CD4-positive, alpha-beta T cell treated with Interleukin-4 for 1 hour (primary cell): ENCODE data around the gene GCH1.

Experiments
- DNase-seq, 2 donors: peaks; one replicate each; pipeline ENCODE4 v3.0.0-alpha.2; 2020 to 2022

GCH1 gene

DNA sequence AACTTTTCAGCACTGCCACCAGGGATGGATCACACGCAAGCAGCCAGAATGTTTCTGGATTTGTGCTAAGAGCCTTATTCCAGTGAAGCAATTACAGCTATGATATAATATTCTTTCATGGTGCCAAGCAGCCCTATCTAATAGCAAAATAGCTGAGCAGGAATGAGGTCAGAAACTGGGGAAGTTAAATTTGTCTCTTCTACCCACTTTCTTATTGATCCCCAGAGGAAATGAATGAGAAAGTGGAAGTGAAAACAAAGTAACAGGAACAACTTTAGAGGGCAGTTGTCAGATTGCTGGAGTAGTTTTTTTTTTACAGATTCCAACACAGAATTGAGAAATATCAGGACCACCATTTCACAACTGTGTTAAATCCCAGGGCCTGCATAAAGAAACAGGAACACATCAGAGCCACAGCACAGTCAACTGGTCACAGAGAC is 44.8 kb downstream of the GCH1 start:
- no peak for DNase-seq

DNA sequence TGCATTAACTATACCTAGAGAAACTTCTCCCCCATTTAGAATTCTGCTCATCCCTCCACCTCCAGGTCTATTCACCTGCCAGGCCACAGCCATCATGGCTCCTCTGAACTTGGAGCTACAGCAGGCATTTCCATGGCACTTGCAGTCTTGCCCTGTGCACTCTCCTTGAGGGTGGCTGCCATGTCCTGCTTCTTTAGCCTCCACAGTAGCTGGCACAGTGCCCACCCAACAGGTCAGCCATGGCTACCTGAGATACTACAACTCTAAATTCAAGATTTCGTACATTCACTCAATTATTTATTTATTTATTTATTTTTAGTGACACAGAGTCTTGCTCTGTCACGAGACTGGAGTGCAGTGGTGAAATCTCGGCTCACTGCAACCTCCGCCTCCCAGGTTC is 46.5 kb downstream of the GCH1 start:
- DNase-seq: no peak

- DNase-seq: no peak
Measured at GRCh38 chr14:54854181-54854580, 48.4 kb downstream of the GCH1 start.

DNA sequence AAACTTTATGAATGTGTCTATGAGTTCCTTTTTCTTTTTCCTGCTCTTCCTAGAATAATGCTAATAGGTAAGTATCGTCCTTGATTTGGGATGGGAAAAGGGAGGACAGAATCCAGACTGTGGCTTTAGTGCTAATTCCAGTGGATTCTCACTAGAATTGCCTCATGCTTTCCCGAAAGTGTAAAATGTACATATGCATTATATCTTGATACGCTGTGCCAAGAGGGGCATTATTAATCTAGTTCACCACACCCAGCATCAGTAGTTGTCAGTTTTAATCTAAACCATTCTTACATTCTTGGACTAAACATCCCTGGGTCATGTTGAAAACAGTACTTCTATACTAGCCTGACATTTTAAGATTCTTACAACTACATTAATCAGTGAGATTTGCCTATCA is 49.3 kb downstream of the GCH1 start:
- DNase-seq: no peak

DNA sequence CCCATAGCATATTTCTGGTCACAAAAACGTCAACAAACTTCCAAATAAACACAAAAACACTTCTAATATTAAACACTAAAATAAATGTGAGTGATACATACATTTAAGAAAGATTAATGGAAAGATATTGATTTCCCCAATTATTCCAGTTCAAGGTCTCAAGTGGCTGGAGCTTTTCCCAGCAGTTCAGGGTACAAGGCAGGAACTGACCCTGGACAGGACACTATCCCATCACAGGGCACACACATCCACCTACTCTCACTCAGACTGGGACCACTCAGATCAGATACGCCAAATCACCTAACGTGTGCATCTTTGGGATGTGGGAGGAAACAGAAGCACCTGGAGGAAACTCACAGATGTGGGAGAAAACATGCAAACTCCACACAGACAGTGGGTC is 50.4 kb downstream of the GCH1 start:
- DNase-seq: no peak

GRCh38 chr14:54848910-54849309 is 53.7 kb downstream of the GCH1 start:
- DNase-seq: no peak

DNA sequence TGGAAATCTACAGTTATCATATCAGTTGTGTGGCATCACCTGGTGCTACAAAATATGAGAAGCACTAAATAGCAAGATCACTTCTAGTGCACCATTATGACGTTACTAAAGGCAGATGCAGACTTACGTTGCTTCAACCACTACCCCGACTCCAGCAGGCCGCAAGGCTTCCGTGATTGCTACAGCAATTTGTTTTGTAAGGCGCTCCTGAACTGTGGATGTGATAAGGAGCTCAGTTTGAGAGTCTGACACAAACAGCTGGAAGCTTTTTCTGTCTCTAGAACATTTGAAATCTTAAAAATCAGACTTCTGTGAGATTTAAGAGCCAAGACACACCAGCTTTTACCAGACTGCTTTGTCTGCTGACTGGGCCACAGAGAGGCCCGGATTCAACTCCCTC is 57.0 kb downstream of the GCH1 start:
- no peak for DNase-seq

GRCh38 chr14:54844479-54844878 is 58.1 kb downstream of the GCH1 start:
- no peak for DNase-seq

DNA sequence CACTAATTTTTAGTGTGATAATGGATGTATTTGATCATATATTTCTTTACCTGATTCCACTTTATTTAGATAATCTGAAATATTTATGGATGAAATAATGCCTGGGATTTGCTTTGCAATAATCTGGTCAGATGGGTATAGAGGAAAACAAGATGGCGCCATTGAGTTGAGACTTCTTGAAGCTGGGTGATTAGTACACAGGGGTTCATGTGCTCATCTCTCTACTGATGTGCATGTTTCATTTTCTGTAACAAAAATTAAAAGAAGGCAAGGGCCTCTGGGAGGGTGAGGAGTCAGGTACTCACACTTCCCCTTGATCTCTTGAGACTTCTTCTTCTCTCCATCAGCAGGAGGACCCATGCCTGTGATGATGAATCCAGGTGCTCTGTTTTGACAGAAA is 61.8 kb downstream of the GCH1 start:
- DNase-seq: no peak

DNA sequence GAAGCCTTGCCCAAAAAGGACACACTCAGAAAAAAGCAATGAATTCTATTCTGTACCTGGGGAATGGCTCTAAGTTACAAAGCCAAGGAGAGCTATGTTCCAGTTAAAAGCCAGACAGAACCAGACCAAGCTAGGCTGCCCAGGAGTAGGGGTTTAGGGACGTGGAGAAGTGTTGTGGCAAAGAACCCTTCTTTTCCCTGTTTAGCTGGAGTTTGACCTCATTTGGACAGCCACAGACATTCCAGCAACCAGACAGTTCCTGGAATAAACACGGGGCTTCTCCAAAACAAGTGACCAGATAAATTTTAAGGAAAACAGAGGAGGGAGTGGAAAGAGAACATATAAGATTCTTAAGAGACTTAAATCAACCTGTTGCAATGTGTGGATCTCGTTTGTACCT is 62.3 kb downstream of the GCH1 start:
- DNase-seq: no peak

DNA sequence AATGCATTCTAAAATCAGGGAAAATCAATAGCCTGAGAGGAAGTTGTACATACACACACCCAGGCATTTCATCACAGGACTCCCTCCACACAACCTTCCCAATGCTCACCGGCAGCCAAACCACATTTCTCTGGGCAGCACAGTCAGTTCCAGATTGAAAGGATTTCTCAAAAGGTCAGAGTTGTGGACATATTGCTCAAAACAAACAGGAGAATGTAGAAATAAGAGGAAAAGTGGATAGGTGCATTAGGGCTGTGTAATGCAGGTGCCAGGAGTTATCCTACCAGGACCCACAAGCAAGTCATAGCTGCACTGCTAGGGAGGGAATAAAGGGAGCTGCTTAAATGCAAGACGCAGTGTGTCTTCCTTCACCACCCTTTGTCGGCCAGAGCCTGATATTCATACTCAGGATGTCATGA is 62.9 kb downstream of the GCH1 start:
- no peak for DNase-seq

DNA sequence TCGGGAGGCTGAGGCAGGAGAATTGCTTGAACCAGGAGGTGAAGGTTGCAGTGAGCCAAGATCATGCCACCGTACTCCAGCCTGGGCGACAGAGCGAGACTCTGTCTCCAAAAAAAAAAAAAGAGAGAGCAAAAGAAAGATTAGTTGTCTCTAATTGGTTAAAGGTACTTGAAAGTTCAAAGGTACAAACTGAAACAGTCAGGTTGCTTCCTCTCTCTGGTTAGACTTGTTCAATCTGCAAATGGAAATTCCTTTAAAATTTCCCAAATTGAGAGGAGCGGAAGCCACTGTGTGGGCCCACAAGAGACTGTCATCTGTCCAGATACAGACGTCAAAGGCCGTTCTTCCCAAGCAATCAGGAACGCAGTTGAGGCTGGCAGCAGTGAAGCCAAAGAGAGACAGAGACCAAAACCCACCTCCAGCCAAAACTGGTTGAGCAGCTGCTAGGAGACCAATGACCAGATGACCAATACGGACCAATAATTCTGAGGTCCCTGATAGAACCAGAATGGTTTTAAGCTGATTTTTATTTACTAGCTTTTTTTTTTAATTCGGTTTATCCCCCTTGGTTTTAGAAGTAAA is 63.6 kb downstream of the GCH1 start:
- no peak for DNase-seq

DNA sequence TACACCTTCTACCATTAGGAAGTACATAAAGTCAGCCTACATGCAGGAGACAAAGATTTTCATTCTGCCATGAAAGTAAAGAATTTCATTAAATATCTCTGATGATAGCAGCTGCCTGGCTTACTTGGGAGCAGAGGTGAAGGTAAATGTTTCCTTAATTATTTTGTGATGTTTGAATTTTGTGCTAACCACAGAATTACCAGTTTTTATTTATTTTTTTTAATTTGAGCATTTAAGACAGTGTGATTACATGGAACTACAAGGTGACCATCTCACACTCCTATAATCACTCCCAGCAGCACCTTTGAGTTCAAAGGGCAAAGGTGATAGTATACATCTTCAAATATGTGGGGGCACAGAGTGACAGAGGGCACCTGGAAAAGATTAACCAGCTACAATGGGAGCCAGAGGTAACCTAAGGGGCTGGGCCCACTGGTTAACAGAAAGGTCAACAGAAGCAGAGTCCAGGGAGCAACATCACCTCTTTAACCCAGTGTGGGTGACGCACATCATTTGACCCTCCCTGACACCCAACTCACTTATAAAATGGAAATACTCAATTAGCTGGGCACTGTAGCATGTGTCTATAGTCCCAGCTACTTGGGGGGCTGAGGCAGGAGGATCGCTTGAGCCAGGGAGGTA is 65.0 kb downstream of the GCH1 start:
- DNase-seq: no peak

DNA sequence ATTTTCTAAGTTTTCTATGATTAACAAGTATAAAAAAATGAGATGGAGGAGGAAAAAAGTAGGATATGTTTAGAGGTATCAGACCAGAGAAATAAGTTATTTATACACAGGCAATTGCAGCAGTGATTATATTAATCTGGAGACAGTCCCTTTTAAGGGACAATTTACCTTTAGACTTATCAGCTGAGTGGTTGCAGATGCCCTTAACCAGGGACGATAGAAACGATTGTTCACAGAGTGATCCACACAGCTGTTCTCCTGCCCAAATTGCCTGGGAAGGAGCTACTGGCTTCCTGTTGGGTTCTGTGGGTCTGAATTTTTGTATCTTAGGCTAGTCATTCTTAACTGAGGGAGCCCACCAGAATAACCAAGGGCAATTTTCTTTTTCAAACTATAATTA is 66.4 kb downstream of the GCH1 start:
- DNase-seq: no peak

GRCh38 chr14:54834727-54835126 is 67.9 kb downstream of the GCH1 start:
- DNase-seq: no peak

- no peak for DNase-seq
Measured at GRCh38 chr14:54834081-54834480, 68.5 kb downstream of the GCH1 start.

- no peak for DNase-seq
Measured at GRCh38 chr14:54830650-54831049, 72.0 kb downstream of the GCH1 start.

DNA sequence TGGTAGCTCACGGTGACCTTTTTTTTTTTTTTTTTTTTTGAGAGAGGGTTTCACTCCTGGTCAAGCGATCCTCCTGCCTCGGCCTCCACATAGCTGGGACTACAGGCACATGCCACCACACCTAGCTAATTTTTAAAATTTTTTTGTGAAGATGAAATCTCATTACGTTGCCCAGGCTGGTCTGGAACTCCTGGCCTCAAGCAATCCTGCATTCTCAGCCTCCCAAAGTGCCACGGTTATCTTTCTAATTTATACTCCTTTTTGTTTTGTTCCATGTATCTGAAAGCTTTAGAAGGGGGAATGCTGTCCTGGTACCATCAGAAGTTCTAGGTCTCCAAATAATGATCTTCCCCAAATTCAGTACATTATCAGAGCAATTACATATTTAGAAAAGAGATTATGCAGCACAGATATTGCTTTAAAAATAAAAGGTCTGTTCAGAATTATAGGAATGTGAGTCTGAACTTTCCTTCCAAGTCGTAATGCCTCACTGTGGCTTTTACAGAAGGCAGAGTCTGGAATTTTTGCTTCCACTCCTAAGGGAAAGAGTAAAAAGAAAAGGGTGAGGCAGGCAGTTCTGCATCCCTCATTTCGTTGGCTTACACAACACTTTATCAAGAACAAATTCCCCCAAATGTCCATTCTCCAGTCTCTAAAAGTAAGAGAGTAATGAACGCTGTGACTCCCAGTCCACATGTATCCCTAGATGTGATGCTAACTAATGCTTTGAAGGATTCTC is 73.0 kb downstream of the GCH1 start:
- DNase-seq: no peak

GRCh38 chr14:54828037-54828436 is 74.6 kb downstream of the GCH1 start:
- DNase-seq: no peak

GRCh38 chr14:54823757-54824549 is 78.7 kb downstream of the GCH1 start:
- no peak for DNase-seq

GRCh38 chr14:54822685-54823084 is 79.9 kb downstream of the GCH1 start:
- no peak for DNase-seq

DNA sequence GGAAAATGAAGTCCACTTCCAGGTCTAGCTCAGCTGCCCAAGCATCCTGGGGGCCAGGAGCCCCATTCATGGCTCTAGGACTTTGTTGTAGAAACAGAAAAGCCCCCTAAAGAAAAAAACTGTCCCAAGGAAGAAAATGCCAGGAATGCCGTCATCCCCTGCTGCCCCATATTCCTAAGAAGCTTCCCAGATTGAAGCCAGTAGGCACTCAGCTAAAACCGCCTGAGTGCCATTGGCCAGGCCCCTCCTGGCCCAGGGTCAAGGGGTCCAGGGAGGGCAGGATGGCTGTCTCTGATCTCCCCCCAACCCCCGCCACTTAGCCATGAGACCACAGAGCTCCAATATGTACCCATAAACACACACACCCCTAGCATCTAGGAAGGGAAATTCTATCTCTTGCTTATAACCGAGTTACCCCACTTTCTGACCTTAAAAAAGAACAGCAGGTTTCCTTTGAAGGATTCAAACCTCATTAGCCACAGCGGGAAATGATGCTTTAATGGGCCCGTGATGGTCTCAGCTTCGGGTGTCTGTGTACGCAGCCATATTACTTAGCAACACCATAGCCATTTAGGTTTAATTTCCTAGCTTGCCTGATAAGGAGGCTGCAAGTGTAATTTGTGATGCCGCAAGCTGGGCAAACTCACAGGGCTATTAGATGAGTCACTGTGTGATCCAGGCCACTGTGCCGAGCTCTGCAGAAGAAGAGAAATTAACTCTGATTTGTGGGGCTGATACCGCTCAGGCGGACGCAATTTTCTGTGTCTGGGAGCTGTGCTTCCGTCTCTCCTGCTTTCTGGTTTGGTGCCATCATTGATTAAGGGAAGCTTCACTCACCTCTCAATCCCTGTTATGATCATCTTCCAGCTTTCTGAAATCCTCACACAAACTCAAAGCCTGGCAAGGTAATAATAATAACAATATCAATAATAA is 84.2 kb downstream of the GCH1 start:
- no peak for DNase-seq
